Mucosa of descending colon (tissue), 3 donors: ENCODE results near the gene CNPY4. TPM values are rescaled to one million over a fixed set of nuclear protein-coding genes. Genes with fewer than 3 reads are reported as not detected.
A peak's percentile ranks its signal among the peaks of the same experiment; 100 is the strongest.

Experiments used
- ATAC-seq: fragments of 200-7000 bp; cut with Tn5 transposase; one replicate; pipeline ENCODE4 v1.9.1; 2020; ENCODE audit warnings: mild to moderate bottlenecking, moderate library complexity
- DNase-seq, 3 donors: peaks; one replicate each; pipeline ENCODE4 v3.0.0-alpha.2; 2020
- H3K36me3 ChIP-seq: fragments of 200-600 bp; one replicate; pipeline ENCODE4 v1.8.0; 2021; ENCODE audit warnings: low read depth, mild to moderate bottlenecking
- H3K4me1 ChIP-seq: fragments of 200-600 bp; one replicate; pipeline ENCODE4 v1.8.0; 2021; ENCODE audit warnings: low read depth, mild to moderate bottlenecking
- H3K4me3 ChIP-seq: fragments of 200-600 bp; one replicate; pipeline ENCODE4 v1.8.0; 2021; ENCODE audit warnings: mild to moderate bottlenecking
- H3K9me3 ChIP-seq: fragments of 200-600 bp; one replicate; pipeline ENCODE4 v1.8.0; 2021; ENCODE audit warnings: mild to moderate bottlenecking
- CTCF ChIP-seq: fragments of 200-600 bp; IDR thresholded peaks from one replicate; pipeline ENCODE4 v1.8.0; 2022; ENCODE audit warnings: antibody characterized with exemption, mild to moderate bottlenecking
- intact Hi-C, 2 donors: fragments of 100-400 bp; cut with DNase I in 1 of 2; cut with micrococcal nuclease in 1 of 2; formaldehyde crosslinking; loops; one replicate each; pipeline versions ENCODE4 v1.11.0 to v1.11.1; 2022; cut with DNase I, micrococcal nuclease
- total RNA-seq, 3 donors: library from RNA; stranded (reverse); fragmentation: NEBNext Ultra II Directional in 2 of 3; extraction: Animal tissue kit (Norgen Biotek cat#: 25700) in 2 of 3; gene quantifications; one replicate each; pipeline versions ENCODE4 v1.2.1 to v1.2.4, GENCODE V29; 2021 to 2023
- donor health status: DM: no; HTN: no; CAD: no; lungs with moderate emphysema.
- donor health status: DM: no; HTN: no; CAD: no.
- donor health status: DM: no; HTN: yes; CAD: no.

CNPY4 gene
- total RNA-seq, 3 donors from 2014 or later, result 7.8 to 19.4 (median 8.6) TPM

DNA sequence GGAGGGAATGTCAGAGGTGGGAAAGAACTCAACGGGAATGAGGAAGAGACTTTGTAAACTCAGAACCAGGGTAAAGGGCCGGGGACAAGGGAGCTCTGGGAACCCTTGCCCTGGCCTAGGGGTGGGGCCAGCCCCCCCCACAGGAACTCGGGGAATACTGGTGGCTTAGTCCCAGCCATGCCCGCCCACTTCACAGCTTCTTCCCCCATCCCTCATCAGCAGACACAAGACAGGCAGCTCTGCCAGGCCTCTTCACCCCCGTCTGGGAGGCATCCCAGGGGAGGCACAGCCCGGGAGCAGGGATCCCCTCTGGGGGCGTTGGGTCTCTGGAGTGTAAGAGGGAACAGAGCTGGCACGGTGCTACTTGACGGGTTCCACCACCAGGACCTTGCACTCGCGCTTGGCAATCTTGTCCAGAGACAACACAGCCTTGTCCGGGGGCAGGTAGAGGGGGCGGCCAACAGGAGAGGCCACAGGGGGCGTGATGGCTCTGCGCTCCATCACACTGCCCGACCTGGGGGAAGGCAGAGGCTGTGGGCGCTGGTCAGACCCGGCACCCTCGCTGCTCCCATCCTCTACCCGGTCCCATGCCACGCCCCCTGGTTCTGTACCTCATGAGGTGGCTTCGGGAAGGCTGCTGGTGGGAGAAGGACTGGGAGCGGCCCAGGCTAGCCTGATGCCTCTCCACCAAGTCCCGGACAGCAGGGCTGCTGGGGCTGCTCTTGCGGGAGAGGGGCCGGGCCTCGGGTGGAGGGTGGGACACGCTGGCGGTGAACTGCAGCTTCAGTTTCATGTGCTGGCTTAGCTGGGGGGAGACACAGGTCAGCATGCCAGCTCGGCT lies 35.4 kb downstream of the CNPY4 start:
- peak; percentile 82 to 86 (median 83) for DNase-seq

DNA sequence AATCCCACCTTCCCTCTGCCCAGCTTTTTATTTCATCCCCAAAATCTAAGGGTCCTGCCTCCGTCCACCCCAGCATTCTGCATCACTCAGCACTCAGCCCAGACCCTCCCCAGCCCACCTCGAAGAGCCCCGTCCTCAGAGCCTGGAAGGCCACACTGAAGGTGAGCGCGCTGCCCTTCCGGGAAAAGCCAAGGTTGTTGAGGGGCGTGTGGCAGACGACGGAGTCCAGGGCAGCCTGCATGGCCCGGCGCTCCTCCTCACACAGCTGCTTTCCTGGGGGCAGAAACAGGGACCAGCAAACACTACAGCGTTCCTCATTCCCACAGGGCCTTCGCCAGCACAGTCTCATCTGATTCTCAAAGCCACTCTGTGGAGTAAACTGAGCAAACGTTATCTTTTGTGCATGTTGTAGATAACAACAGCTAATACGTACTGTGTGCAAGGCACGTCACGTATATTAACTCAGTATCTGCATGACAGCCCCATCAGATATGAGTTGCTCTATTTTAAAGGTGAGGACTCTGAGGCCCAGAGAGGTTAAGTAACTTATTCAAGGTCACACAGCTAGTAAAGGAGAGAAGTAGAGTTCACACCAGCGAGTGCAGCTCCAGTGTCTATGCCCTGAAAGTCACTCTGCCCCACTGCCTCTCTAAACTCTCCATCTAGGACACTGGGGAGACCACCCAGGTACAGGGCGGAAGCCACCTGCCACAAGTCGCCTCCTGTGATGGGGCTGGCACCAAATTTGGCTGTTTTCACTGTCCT lies 36.3 kb downstream of the CNPY4 start:
- H3K36me3 ChIP-seq, result no peaks in the 10 kb centered on the region
- peak in 1 of 3 donors; percentile 58 for DNase-seq

More for the DNA sequence above, 35.4 kb downstream of the CNPY4 start:
- Histone ChIP-seq H3K4me3 (no peak overlapping the region), H3K36me3 (no peaks in the 10 kb centered on the region), H3K9me3 (no peaks in the 10 kb centered on the region), H3K4me1 (peaks cover 75% of the 10 kb centered on the region)
- TF ChIP-seq CTCF, result no peak
- ATAC-seq, result peak; percentile 56
- intact Hi-C loops, result no loop called here

GRCh38 chr7:100156331-100157068 lies 37.1 kb downstream of the CNPY4 start:
- no peak for TF ChIP-seq CTCF
- Histone ChIP-seq H3K9me3 (no peaks in the 10 kb centered on the region), H3K4me1 (peaks cover 63% of the 10 kb centered on the region), H3K4me3 (no peak overlapping the region), H3K36me3 (no peaks in the 10 kb centered on the region)
- intact Hi-C loops, result no loop called here
- peak in 1 of 3 donors; percentile 55 for DNase-seq
- no peak for ATAC-seq

More for the DNA sequence above, 36.3 kb downstream of the CNPY4 start:
- Histone ChIP-seq H3K4me1 (peaks cover 66% of the 10 kb centered on the region), H3K9me3 (no peaks in the 10 kb centered on the region), H3K4me3 (no peak overlapping the region)
- no peak for ATAC-seq
- intact Hi-C loops, result no loop called here
- no peak for TF ChIP-seq CTCF

DNA sequence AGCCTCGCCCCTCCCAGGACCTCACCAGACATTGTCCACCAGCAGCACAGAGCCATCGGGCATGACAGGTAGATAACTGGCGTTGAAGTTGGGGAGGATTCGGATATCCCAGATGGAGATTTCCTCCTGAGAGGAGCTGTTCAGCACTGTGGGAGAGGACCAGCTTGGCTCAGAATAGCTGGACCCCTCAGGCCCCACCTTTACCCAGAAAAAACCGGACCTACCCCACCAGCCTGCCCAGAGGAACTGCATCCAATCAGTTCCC lies 37.6 kb downstream of the CNPY4 start:
- DNase-seq, result no peak
- Histone ChIP-seq H3K4me1 (peaks cover 58% of the 10 kb centered on the region), H3K9me3 (no peaks in the 10 kb centered on the region), H3K4me3 (no peak overlapping the region), H3K36me3 (no peaks in the 10 kb centered on the region)
- no peak for TF ChIP-seq CTCF
- intact Hi-C loops, result no loop called here
- ATAC-seq, result no peak

GRCh38 chr7:100157334-100158228 lies 38.1 kb downstream of the CNPY4 start:
- Histone ChIP-seq H3K36me3 (no peaks in the 10 kb centered on the region), H3K9me3 (no peaks in the 10 kb centered on the region), H3K4me3 (peak overlapping the region; percentile 75), H3K4me1 (peaks cover 53% of the 10 kb centered on the region)
- no peak for TF ChIP-seq CTCF
- ATAC-seq (peak; percentile 37), DNase-seq (peak in 2 of 3 donors; percentile 54 to 72)
- intact Hi-C loops, result no loop called here
